GM12873 (cell line): Measurements from ENCODE around the gene RPH3AL.

Experiments
- CTCF ChIP-seq: IDR thresholded peaks from 2 replicates; pipeline ENCODE4 v1.5.1; 2012; ENCODE audit warnings: low read depth, mild to moderate bottlenecking, moderate library complexity, low read length, control low read depth; ENCODE audit not compliant: insufficient read depth; ENCODE audit errors: missing control alignments

The RPH3AL gene

GRCh38 chr17:362721-363120, 10.1 kb upstream of the RPH3AL start:
- TF ChIP-seq CTCF, result no peak

DNA sequence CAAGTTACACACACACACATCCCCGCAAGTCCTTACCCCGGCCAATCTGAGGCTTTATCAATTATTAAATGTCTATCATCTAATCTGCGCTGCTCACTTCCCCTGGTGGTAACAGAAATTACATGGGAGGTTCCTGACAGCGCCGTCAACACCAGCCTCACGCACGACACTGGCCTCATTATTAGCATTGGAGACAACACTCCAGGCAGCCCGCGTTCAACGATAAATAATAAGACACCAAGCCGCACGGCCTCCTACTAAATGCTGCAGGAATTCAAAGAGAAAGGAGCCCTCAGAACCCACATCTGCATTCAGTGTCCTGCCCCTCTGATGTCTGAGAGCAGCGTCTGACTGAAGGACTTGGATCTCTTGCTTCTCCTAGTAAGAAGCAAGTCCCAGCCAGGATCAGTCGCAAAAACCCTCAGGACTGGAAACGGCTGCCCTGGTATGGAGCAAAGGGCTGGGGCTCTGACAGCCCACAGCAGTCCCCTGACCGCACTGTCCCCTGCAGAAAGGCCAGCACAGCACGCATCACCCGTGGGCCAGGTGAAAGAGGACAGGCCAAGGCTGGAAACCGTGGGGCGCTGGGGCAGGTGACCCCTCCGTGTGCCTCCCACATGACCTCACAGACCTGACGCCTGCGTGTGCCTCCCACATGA, 7.6 kb upstream of the RPH3AL start:
- TF ChIP-seq CTCF, result no peak

- no peak for TF ChIP-seq CTCF
Observed at GRCh38 chr17:358491-359151, 6.0 kb upstream of the RPH3AL start.

GRCh38 chr17:357644-358043, 5.0 kb upstream of the RPH3AL start:
- TF ChIP-seq CTCF, result no peak

GRCh38 chr17:356671-357434, 4.2 kb upstream of the RPH3AL start:
- no peak for TF ChIP-seq CTCF

- no peak for TF ChIP-seq CTCF
Observed at GRCh38 chr17:354651-355556, 2.3 kb upstream of the RPH3AL start.
